ENCODE data around the gene CTTNBP2NL. TPM values are rescaled to one million over a fixed set of nuclear protein-coding genes. Genes with fewer than 3 reads are reported as not detected.
A peak's percentile ranks its signal among the peaks of the same experiment; 100 is the strongest.
"Not testable (repeated sequence)": the region's sequence is repeated elsewhere in the genome, so short reads cannot be mapped to it uniquely, and the experiment has no call there.

CTTNBP2NL gene
- total RNA-seq, 2 experiments from 2014 or later, result 1.0 to 1.4 TPM

DNA sequence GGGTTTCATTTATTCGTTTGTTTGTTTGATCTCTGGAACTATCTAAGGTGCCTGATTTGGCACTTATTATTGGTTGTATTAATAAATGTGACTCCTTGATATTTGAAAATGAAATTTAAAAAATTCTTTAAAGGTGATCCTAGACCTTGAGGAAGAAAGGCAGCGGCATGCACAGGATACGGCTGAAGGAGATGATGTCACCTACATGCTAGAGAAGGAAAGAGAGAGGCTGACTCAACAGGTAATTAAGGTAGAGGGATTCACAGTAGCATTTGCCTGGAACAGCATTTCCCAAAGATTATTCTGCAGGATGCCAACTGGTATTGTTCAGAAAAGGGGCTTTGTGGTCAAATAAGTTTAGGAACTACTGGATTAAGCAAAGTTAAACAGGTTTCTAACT is 58.3 kb downstream of the CTTNBP2NL start:
- Mint-ChIP-seq H3K4me3 (no peak overlapping the region), H3K4me1 (ENCODE audit: low read depth) (no peaks in the 10 kb centered on the region), H3K27ac (no peak overlapping the region), H3K27me3 (ENCODE audit: low read depth) (no peaks in the 10 kb centered on the region), H3K9me3 (no peaks in the 10 kb centered on the region), H3K36me3 (ENCODE audit: low read depth) (no peaks in the 10 kb centered on the region)
- DNase-seq, result no peak
- CTCF ChIA-PET, result no interaction called here
- intact Hi-C loops (cut with micrococcal nuclease), result no loop called here

DNA sequence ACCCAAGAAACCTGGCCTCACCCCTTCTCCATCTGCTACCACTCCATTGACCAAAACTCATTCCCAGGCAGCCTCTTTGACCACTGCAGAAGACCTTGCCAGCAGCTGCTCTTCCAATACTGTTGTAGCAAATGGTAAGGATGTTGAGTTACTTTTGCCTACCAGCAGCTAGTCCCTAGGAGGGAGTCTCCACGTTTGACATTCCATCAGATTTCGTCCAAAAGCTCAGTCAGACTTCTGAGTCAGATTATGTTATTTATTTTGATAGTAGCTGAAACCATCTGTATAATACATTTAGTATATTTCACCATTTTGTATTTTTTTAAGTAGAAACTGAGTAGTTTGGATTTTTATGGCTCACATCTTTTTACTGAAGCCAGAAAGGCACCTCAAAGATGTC is 61.2 kb downstream of the CTTNBP2NL start:
- CTCF ChIA-PET, result interaction anchor here (1.2 to 2.6 kb wide), 3 partner anchors 9 to 66 kb away, joined by 3 to 10 read pairs (median 6); no protein-coding TSS in a partner anchor
- Mint-ChIP-seq H3K27me3 (ENCODE audit: low read depth) (no peaks in the 10 kb centered on the region), H3K36me3 (ENCODE audit: low read depth) (no peaks in the 10 kb centered on the region), H3K4me1 (ENCODE audit: low read depth) (no peaks in the 10 kb centered on the region), H3K4me3 (no peak overlapping the region), H3K27ac (no peak overlapping the region), H3K9me3 (no peaks in the 10 kb centered on the region)
- DNase-seq, result no peak
- intact Hi-C loops (cut with micrococcal nuclease), result no loop called here

DNA sequence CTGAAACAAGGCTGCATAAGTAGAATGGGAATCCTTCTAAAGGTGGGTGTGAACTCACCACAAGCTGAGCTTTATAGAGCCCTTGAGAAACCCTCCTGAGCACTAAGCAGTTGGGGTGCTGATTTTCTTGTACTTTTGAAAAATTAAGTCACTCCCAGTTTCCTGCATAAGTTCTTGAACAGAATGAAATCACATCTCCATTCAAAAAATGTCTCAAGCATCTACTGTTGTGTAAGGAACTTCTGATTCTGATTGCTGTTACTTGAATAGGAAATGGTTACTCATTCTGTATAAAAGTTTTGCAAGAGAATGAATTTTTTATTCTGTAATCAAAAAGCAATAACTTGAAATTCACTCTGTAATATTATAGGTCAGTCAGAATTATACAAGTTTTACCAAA is 61.9 kb downstream of the CTTNBP2NL start:
- Mint-ChIP-seq H3K4me3 (no peak overlapping the region), H3K4me1 (ENCODE audit: low read depth) (no peaks in the 10 kb centered on the region), H3K27ac (no peak overlapping the region), H3K27me3 (ENCODE audit: low read depth) (no peaks in the 10 kb centered on the region), H3K36me3 (ENCODE audit: low read depth) (no peaks in the 10 kb centered on the region), H3K9me3 (no peaks in the 10 kb centered on the region)
- DNase-seq, result no peak
- intact Hi-C loops (cut with micrococcal nuclease), result no loop called here
- CTCF ChIA-PET, result interaction anchor here (1.6 to 3.1 kb wide), 4 partner anchors 8 to 67 kb away, joined by 4 to 14 read pairs (median 8); no protein-coding TSS in a partner anchor

DNA sequence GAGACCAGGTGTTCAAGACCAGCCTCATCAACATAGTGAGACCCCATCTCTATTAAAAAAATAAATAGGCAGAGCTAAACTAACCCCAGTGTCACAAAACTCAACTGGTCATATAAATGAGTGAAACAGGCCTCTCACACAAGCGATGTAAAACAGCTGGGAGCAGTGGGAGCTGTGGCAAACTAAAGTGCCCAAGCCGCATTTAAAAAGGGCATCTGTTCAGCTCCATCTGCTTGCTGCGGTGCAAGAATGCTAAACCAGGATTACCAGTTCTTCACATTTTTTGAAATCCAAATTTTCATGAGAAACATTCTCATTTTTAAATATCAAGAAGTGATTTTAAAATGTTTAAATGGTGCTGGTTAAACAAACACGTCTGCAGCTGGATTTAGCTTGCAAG is 62.7 kb downstream of the CTTNBP2NL start:
- Mint-ChIP-seq H3K27ac (no peak overlapping the region), H3K4me1 (ENCODE audit: low read depth) (no peaks in the 10 kb centered on the region), H3K4me3 (no peak overlapping the region), H3K27me3 (ENCODE audit: low read depth) (no peaks in the 10 kb centered on the region), H3K9me3 (no peaks in the 10 kb centered on the region), H3K36me3 (ENCODE audit: low read depth) (no peaks in the 10 kb centered on the region)
- CTCF ChIA-PET, result interaction anchor here (1.7 to 3.1 kb wide), 2 partner anchors 43 to 67 kb away, joined by 4 to 14 read pairs; no protein-coding TSS in a partner anchor
- intact Hi-C loops (cut with micrococcal nuclease), result no loop called here
- DNase-seq, result no peak

DNA sequence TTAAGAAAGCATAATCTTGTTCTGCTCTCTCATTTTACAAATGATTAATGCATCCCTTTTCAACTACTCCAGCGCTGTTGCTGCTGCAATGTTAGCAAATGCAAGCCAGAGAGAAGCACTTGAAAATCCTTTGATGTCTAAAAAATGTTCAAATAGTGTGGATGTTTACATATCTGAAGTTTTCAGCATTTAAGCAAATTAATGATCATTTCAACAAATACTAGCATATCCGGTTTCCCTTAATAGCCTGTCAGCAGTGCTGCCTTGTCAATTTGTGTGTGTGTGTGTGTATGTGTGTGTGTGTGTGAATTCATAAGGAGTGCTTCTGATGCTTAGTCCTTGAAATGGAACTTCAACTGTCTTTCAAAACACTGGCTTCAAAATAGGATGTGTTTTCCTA is 64.6 kb downstream of the CTTNBP2NL start:
- Mint-ChIP-seq H3K36me3 (ENCODE audit: low read depth) (no peaks in the 10 kb centered on the region), H3K27me3 (ENCODE audit: low read depth) (no peaks in the 10 kb centered on the region), H3K9me3 (no peaks in the 10 kb centered on the region), H3K27ac (no peak overlapping the region), H3K4me1 (ENCODE audit: low read depth) (peaks cover under 1% of the 10 kb centered on the region), H3K4me3 (no peak overlapping the region)
- CTCF ChIA-PET, result interaction anchor here (3.1 kb wide), 1 partner anchor 69 kb away, joined by 14 read pairs; no protein-coding TSS in a partner anchor
- DNase-seq, result no peak
- intact Hi-C loops (cut with micrococcal nuclease), result no loop called here

DNA sequence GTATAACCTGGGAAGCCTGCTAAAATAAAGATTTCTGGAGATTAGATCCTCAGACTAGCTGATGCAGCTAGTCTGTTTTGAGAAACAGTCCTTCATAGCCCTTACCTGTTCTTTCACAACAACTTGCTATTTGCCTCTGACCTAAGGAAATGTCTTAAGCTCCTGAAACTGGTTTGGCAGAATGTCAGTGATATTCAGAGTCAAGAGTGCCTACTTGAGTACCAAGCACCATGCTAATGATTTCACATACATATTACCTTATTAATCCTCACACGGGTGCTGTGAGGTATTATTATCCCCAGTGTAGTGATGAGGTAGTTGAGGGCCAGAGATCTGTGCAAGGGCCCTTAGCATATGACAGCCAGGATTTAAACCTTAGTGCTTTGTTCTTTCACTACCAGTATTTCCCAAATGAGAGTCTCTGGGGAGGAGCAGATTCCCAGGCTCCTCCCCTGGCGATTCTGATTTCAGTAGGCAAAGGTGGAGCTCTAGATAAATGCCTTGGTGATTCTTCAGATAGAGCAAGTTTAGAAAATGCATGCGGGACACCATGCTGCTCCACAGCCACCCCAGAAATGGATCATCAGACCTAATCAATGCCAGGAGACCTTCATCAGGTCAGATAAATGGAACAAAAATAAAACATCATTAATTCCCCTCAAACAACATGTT is 65.3 kb downstream of the CTTNBP2NL start:
- H3K27me3 Mint-ChIP-seq (ENCODE audit: low read depth), result no peaks in the 10 kb centered on the region
- intact Hi-C loops (cut with micrococcal nuclease), result no loop called here
- H3K27ac Mint-ChIP-seq, result no peak overlapping the region
- peaks cover 8% of the 10 kb centered on the region for H3K4me1 Mint-ChIP-seq (ENCODE audit: low read depth)
- DNase-seq, result no peak
- H3K9me3 Mint-ChIP-seq, result no peaks in the 10 kb centered on the region
- CTCF ChIA-PET, result interaction anchor here (3.1 to 7.3 kb wide), 2 partner anchors 68 to 70 kb away, joined by 14 to 116 read pairs; partner anchors contain the start of gene CTTNBP2NL
- no peaks in the 10 kb centered on the region for H3K36me3 Mint-ChIP-seq (ENCODE audit: low read depth)
- H3K4me3 Mint-ChIP-seq, result no peak overlapping the region

DNA sequence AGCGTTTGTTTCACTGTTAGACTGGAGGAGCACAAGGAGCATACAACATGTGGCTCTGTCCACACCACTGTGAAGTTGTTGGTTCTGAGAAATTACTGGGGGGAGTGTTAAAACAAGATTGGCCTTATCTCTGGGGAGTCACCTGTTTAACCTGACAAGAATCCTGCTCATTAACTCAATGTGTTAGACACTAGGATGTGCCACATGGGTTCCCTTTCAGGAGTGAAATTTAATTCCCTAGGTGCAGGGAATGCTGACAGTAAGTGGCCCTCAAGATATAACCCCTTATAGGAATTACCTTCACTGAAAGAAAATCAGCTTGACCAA is 66.9 kb downstream of the CTTNBP2NL start:
- no peak overlapping the region for H3K4me3 Mint-ChIP-seq
- H3K27ac Mint-ChIP-seq, result no peak overlapping the region
- CTCF ChIA-PET, result interaction anchor here (0.6 to 7.3 kb wide), 5 partner anchors 69 to 333 kb away, joined by 3 to 116 read pairs (median 5); partner anchors contain the start of gene CTTNBP2NL
- intact Hi-C loops (cut with micrococcal nuclease), result no loop called here
- no peaks in the 10 kb centered on the region for H3K36me3 Mint-ChIP-seq (ENCODE audit: low read depth)
- H3K27me3 Mint-ChIP-seq (ENCODE audit: low read depth), result no peaks in the 10 kb centered on the region
- no peaks in the 10 kb centered on the region for H3K9me3 Mint-ChIP-seq
- DNase-seq, result no peak
- H3K4me1 Mint-ChIP-seq (ENCODE audit: low read depth), result peaks cover 9% of the 10 kb centered on the region

DNA sequence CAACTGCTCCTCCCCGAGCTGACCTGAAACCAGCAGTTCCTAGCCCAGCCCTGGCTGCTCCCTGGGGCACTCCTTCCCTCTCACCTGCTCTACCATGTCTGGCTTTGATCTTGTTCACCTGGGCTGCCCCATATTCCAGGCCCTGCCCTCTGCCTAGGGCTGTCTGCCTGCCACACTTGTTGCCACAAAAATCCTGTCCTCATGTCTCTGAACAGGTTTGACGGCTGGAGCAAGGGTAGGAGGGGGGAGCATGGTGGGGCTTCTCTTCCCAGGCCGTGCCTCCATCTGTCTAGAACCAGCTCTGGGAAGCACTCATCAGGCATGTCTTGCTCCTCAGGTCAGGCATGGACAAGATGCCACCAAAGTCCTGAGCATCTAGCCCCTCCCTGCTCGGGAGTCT is 68.5 kb downstream of the CTTNBP2NL start:
- Mint-ChIP-seq H3K4me3 (no peak overlapping the region), H3K36me3 (ENCODE audit: low read depth) (no peaks in the 10 kb centered on the region), H3K27me3 (ENCODE audit: low read depth) (no peaks in the 10 kb centered on the region), H3K27ac (no peak overlapping the region), H3K9me3 (no peaks in the 10 kb centered on the region), H3K4me1 (ENCODE audit: low read depth) (peaks cover 9% of the 10 kb centered on the region)
- intact Hi-C loops (cut with micrococcal nuclease), result no loop called here
- CTCF ChIA-PET, result interaction anchor here (0.8 to 7.3 kb wide), 4 partner anchors 71 to 244 kb away, joined by 3 to 116 read pairs (median 6); partner anchors contain the start of gene CTTNBP2NL
- no peak for DNase-seq

DNA sequence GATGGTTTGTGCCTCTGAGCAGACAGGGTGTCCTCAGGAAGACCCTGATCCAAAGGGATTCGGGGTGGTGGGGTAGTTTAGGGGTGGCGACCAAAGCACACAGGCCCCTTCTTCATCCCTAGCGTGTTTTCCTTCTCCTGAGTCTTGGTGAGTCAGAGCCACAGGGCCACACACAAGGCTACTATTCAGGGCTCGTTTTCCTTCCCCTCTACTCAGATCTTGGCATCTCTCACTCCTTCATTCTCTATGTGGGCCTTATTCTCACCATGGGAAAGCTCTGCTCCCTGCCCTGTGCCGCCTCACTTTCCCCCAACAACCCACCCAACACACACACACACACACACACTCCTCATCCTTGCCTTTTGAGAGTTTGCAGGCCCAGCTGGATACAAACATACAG is 69.1 kb downstream of the CTTNBP2NL start:
- no peaks in the 10 kb centered on the region for H3K9me3 Mint-ChIP-seq
- intact Hi-C loops (cut with micrococcal nuclease), result no loop called here
- no peak overlapping the region for H3K27ac Mint-ChIP-seq
- peaks cover 9% of the 10 kb centered on the region for H3K4me1 Mint-ChIP-seq (ENCODE audit: low read depth)
- no peak for DNase-seq
- H3K36me3 Mint-ChIP-seq (ENCODE audit: low read depth), result no peaks in the 10 kb centered on the region
- CTCF ChIA-PET, result interaction anchor here (0.6 to 7.3 kb wide), 10 partner anchors 9 to 734 kb away, joined by 3 to 116 read pairs (median 6); partner anchors contain the start of genes CTTNBP2NL, MOV10 and PPM1J
- H3K4me3 Mint-ChIP-seq, result no peak overlapping the region
- no peaks in the 10 kb centered on the region for H3K27me3 Mint-ChIP-seq (ENCODE audit: low read depth)

DNA sequence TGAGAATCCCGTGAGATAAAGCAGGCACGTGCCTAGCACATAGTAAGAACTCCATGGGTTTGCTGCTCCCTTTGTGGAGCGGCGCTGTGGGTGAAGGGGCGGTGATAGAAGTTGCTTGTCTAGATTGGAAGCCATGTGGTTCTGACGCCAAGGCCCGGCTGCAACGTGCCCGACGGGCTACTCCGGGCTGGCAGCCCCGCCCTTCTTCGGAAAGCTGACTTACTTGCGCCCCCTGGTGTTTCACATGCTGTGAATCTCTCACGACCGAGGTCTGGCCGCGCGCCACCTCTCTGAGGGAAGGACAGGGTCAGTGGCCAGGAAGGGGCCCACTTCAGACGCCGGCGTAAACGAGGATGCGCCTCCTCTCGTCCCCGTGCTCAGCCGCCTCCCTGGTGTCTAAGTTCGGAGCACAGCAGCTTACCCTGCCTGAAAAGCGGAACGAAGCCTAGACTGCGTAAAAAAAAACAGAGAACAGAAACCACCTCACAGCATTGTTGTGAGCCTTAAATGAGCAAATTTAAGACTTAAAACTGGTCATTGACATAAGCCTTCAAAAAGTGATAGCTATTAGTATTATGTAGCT is 70.2 kb downstream of the CTTNBP2NL start:
- CTCF ChIA-PET, result interaction anchor here (0.7 to 7.3 kb wide), 12 partner anchors 10 to 722 kb away, joined by 3 to 116 read pairs (median 6); partner anchors contain the start of genes CTTNBP2NL, MOV10 and PPM1J
- H3K4me1 Mint-ChIP-seq (ENCODE audit: low read depth), result peaks cover 9% of the 10 kb centered on the region
- H3K27ac Mint-ChIP-seq, result no peak overlapping the region
- H3K4me3 Mint-ChIP-seq, result peak overlapping the region; percentile 73
- no peaks in the 10 kb centered on the region for H3K36me3 Mint-ChIP-seq (ENCODE audit: low read depth)
- peaks cover 5% of the 10 kb centered on the region for H3K27me3 Mint-ChIP-seq (ENCODE audit: low read depth)
- intact Hi-C loops (cut with micrococcal nuclease), result loop anchor here (1.0 kb wide), 1 partner anchor 76 kb away; no protein-coding TSS in a partner anchor
- H3K9me3 Mint-ChIP-seq, result no peaks in the 10 kb centered on the region
- DNase-seq, result peak; percentile 92

DNA sequence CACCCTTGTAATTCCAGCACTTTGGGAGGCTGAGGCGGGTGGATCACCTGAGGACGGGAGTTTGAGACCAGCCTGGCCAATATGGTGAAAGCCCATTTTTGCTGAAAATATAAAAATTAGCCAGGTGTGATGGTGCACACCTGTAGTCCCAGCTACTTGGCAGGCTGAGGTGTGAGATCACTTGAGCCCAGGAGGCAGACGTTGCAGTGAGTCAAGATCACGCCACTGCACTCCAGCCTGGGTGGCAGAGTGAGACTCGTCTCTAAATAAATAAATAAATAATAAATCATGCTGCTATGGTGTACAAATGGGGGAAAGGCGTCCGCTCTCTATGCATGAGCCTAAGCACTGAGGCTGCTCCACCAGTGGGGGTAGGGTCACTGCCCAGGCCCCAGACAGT is 74.3 kb downstream of the CTTNBP2NL start:
- not testable (repeated sequence) for H3K27ac Mint-ChIP-seq; H3K4me3 Mint-ChIP-seq; H3K4me1 Mint-ChIP-seq (ENCODE audit: low read depth); DNase-seq; H3K36me3 Mint-ChIP-seq (ENCODE audit: low read depth); H3K9me3 Mint-ChIP-seq
- intact Hi-C loops (cut with micrococcal nuclease), result loop anchor here (10.0 kb wide), 1 partner anchor 784 kb away; no protein-coding TSS in a partner anchor
- CTCF ChIA-PET, result interaction anchor here (1.5 kb wide), 1 partner anchor 79 kb away, joined by 4 read pairs; no protein-coding TSS in a partner anchor
- peaks cover 14% of the 10 kb centered on the region for H3K27me3 Mint-ChIP-seq (ENCODE audit: low read depth)

DNA sequence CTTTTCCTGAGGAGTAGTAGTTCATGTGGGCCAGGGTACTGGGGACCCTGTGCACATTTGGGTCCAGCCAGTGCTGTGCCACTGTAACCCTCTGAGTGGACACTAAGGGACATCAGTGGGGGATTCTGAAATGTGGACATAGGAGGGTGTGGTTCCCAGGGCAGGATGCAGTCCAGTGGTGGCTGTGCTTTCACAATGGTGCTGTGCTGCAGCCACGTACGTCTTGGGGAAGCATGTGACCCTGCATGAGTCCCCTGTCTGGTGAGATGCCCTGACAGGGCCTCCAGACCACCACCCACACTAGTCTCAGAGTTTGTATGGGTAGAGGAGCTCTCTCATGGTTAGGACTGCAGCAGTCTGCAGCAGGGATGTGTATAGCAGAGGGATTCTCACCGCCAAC is 75.0 kb downstream of the CTTNBP2NL start:
- intact Hi-C loops (cut with micrococcal nuclease), result loop anchor here (10.0 kb wide), 1 partner anchor 784 kb away; no protein-coding TSS in a partner anchor
- CTCF ChIA-PET, result interaction anchor here (1.2 kb wide), 1 partner anchor 80 kb away, joined by 3 read pairs; no protein-coding TSS in a partner anchor
- Mint-ChIP-seq H3K4me1 (ENCODE audit: low read depth) (peaks cover 4% of the 10 kb centered on the region), H3K9me3 (no peaks in the 10 kb centered on the region), H3K27ac (no peak overlapping the region), H3K27me3 (ENCODE audit: low read depth) (peaks cover 18% of the 10 kb centered on the region), H3K36me3 (ENCODE audit: low read depth) (no peaks in the 10 kb centered on the region), H3K4me3 (no peak overlapping the region)
- DNase-seq, result no peak

All from activated naive CD4-positive, alpha-beta T cell treated with anti-CD3 and anti-CD28 coated beads for 36 hours (primary cell).